DND-41 (cell line): ENCODE measurements around the gene CDKL4.

Source experiments
- EZH2 ChIP-seq: IDR thresholded peaks from 3 replicates; pipeline ENCODE4 v1.6.1; 2012; ENCODE audit warnings: borderline replicate concordance, low read depth, mild to moderate bottlenecking, moderate library complexity, low read length, inconsistent platforms; ENCODE audit not compliant: severe bottlenecking
- TF ChIP-seq, protein P1 (sequence below): IDR thresholded peaks from 2 replicates; pipeline ENCODE4 v1.5.1; 2012; ENCODE audit warnings: borderline replicate concordance, low read length, moderate library complexity, mild to moderate bottlenecking; ENCODE audit not compliant: poor library complexity, severe bottlenecking; ENCODE audit errors: extremely low read depth

DNA sequence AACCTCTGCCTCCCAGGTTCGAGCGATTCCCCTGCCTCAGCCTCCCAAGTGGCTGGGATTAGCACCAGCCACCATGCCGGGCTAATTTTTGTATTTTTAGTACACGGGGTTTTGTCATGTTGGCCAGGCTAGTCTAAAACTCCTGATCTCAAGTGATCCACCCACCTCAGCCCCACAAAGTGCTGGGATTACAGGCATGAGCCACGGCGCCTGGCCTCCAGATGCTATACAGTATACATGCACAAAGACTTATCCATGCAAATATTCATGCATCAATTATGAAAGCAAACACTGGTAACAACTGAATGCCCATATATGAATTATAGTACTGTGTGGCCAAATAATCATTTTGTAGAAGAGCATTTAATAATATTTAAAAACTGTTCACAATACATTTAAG, 86.9 kb downstream of the CDKL4 start:
- TF ChIP-seq, protein P1, sequence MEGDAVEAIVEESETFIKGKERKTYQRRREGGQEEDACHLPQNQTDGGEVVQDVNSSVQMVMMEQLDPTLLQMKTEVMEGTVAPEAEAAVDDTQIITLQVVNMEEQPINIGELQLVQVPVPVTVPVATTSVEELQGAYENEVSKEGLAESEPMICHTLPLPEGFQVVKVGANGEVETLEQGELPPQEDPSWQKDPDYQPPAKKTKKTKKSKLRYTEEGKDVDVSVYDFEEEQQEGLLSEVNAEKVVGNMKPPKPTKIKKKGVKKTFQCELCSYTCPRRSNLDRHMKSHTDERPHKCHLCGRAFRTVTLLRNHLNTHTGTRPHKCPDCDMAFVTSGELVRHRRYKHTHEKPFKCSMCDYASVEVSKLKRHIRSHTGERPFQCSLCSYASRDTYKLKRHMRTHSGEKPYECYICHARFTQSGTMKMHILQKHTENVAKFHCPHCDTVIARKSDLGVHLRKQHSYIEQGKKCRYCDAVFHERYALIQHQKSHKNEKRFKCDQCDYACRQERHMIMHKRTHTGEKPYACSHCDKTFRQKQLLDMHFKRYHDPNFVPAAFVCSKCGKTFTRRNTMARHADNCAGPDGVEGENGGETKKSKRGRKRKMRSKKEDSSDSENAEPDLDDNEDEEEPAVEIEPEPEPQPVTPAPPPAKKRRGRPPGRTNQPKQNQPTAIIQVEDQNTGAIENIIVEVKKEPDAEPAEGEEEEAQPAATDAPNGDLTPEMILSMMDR, result no peak
- no peak for TF ChIP-seq EZH2
